Fibroblast of lung (primary cell): ENCODE data around the gene VCAM1.

Experiments
- EZH2 ChIP-seq: IDR thresholded peaks from 2 replicates; pipeline ENCODE4 v1.5.1; 2012; ENCODE audit warnings: low read length, control low read depth, mild to moderate bottlenecking; ENCODE audit errors: missing control alignments
- TF ChIP-seq, protein P1 (sequence below), 2 donors: IDR thresholded peaks in 1 of 2; conservative IDR thresholded peaks in 1 of 2; 1 replicate in 1 of 2; 2 replicates in 1 of 2; pipeline ENCODE4 v1.5.1; 2011 to 2012; ENCODE audit warnings: low read length in 2 of 2, control low read depth in 1 of 2, inconsistent platforms in 1 of 2, low read depth in 1 of 2, mild to moderate bottlenecking in 1 of 2

DNA sequence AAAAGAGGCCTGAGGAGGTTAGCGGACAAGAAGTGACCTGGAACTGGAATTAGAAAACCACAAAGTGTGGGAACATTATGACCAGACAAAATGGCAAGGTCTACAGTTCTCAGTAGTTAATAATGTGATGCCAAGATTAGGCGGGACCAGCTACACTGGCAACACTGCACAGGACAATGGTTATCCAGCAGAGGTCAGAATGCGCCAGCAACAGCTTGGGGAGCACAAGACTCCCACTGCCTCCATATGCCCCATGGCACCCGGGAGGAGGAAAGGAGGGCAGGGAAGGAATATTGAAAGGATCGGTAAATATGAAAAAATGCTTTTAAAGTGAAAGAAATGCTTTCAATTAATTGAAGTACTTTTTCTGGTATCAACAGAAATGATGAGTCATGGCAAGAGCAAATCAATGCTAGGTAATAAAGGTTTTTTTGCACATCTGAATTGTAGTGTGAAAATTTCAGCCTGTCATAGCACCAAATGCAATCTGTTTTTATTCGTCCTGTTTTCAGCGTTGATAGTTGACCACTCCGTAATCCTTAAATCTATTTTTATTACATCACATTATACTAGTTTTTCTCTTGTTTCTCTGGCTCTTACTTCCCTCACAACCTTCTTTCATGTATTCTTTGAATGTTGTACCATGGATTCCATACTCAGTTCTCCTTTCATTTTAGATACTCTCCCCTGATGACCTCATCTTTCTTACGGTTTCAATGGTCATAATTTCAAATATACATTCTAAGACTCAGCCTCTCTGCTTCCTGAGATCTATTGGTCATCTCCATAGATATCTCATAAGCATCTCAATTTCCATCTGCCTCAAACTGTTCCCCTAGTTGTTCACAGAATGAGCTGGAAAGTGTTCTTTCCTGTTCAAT is 30.7 kb downstream of the VCAM1 start:
- TF ChIP-seq, protein P1, sequence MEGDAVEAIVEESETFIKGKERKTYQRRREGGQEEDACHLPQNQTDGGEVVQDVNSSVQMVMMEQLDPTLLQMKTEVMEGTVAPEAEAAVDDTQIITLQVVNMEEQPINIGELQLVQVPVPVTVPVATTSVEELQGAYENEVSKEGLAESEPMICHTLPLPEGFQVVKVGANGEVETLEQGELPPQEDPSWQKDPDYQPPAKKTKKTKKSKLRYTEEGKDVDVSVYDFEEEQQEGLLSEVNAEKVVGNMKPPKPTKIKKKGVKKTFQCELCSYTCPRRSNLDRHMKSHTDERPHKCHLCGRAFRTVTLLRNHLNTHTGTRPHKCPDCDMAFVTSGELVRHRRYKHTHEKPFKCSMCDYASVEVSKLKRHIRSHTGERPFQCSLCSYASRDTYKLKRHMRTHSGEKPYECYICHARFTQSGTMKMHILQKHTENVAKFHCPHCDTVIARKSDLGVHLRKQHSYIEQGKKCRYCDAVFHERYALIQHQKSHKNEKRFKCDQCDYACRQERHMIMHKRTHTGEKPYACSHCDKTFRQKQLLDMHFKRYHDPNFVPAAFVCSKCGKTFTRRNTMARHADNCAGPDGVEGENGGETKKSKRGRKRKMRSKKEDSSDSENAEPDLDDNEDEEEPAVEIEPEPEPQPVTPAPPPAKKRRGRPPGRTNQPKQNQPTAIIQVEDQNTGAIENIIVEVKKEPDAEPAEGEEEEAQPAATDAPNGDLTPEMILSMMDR (conservative IDR thresholded peaks at IDR 0.05 in 1 of 2, IDR thresholded peaks at IDR 0.05 in 1 of 2; ENCODE audit: low read depth in 1 of 2, low read length in 2 of 2): no peak
- TF ChIP-seq EZH2: no peak
